GM11168 (cell line): ENCODE data around the gene DACH1.

Experiments used
- in situ Hi-C: fragments of 300-500 bp; cut with MboI; formaldehyde crosslinking; loops from one replicate; pipeline ENCODE4 v1.12.0; 2022; ENCODE audit warnings: low sequenced_read_pairs; ENCODE audit not compliant: unreplicated experiment

The DACH1 gene

GRCh38 chr13:71516521-71516920, 350.5 kb downstream of the DACH1 start:
- in situ Hi-C loops: no loop called here

GRCh38 chr13:71515744-71516038, 351.3 kb downstream of the DACH1 start:
- in situ Hi-C loops: no loop called here

GRCh38 chr13:71514900-71515743, 351.9 kb downstream of the DACH1 start:
- in situ Hi-C loops: no loop called here

- in situ Hi-C loops: no loop called here
Observed at GRCh38 chr13:71513411-71514033, 353.5 kb downstream of the DACH1 start.

- in situ Hi-C loops: no loop called here
Observed at GRCh38 chr13:71503781-71504180, 363.2 kb downstream of the DACH1 start.

GRCh38 chr13:71499944-71500514, 367.0 kb downstream of the DACH1 start:
- in situ Hi-C loops: no loop called here

GRCh38 chr13:71499235-71499634, 367.8 kb downstream of the DACH1 start:
- in situ Hi-C loops: no loop called here

- in situ Hi-C loops: no loop called here
Observed at GRCh38 chr13:71493189-71493588, 373.8 kb downstream of the DACH1 start.

GRCh38 chr13:71492346-71492871, 374.6 kb downstream of the DACH1 start:
- in situ Hi-C loops: no loop called here

- in situ Hi-C loops: no loop called here
Observed at GRCh38 chr13:71491010-71491409, 376.0 kb downstream of the DACH1 start.

- in situ Hi-C loops: no loop called here
Observed at GRCh38 chr13:71489041-71489440, 378.0 kb downstream of the DACH1 start.

GRCh38 chr13:71488201-71488600, 378.8 kb downstream of the DACH1 start:
- in situ Hi-C loops: no loop called here

GRCh38 chr13:71485913-71486312, 381.1 kb downstream of the DACH1 start:
- in situ Hi-C loops: no loop called here

- in situ Hi-C loops: no loop called here
Observed at GRCh38 chr13:71483733-71484132, 383.3 kb downstream of the DACH1 start.

GRCh38 chr13:71481501-71481900, 385.5 kb downstream of the DACH1 start:
- in situ Hi-C loops: no loop called here

GRCh38 chr13:71481046-71481445, 386.0 kb downstream of the DACH1 start:
- in situ Hi-C loops: no loop called here

- in situ Hi-C loops: loop anchor here (10.0 kb wide), 1 partner anchor 193 kb away; no protein-coding TSS in a partner anchor
Observed at GRCh38 chr13:71477735-71478134, 389.3 kb downstream of the DACH1 start.

GRCh38 chr13:71474936-71475335, 392.1 kb downstream of the DACH1 start:
- in situ Hi-C loops: loop anchor here (10.0 kb wide), 1 partner anchor 190 kb away; no protein-coding TSS in a partner anchor

- in situ Hi-C loops: loop anchor here (10.0 kb wide), 1 partner anchor 185 kb away; no protein-coding TSS in a partner anchor
Observed at GRCh38 chr13:71469626-71470025, 397.4 kb downstream of the DACH1 start.

- in situ Hi-C loops: no loop called here
Observed at GRCh38 chr13:71464686-71465085, 402.3 kb downstream of the DACH1 start.

- in situ Hi-C loops: no loop called here
Observed at GRCh38 chr13:71461892-71462291, 405.1 kb downstream of the DACH1 start.
